SJSA1 (cell line): ENCODE data around the gene IARS1. TPM values are rescaled to one million over a fixed set of nuclear protein-coding genes. Genes with fewer than 3 reads are reported as not detected.
A peak's percentile ranks its signal among the peaks of the same experiment; 100 is the strongest.

Experiments used
- DNase-seq, 2 experiments: peaks; one replicate each; pipeline ENCODE4 v3.0.0-alpha.2; 2015 to 2020; ENCODE audit warnings: low spot score in 2 of 2, low read depth in 1 of 2
- H3K27ac ChIP-seq: fragments of 250-450 bp; sonication (Bioruptor Pico); 2 replicates; pipeline ENCODE4 v1.5.1; 2020; ENCODE audit warnings: mild to moderate bottlenecking, moderate library complexity
- H3K27me3 ChIP-seq: fragments of 250-450 bp; sonication (Bioruptor Pico); replicated peaks from 2 replicates; pipeline ENCODE4 v1.5.1; 2020; ENCODE audit warnings: mild to moderate bottlenecking, moderate library complexity
- H3K36me3 ChIP-seq: fragments of 250-450 bp; sonication (Bioruptor Pico); 2 replicates; pipeline ENCODE4 v1.5.1; 2020; ENCODE audit warnings: mild to moderate bottlenecking
- H3K4me1 ChIP-seq: fragments of 250-450 bp; sonication (Bioruptor Pico); replicated peaks from 2 replicates; pipeline ENCODE4 v1.6.1; 2021; ENCODE audit warnings: mild to moderate bottlenecking
- H3K4me3 ChIP-seq: fragments of 250-450 bp; sonication (Bioruptor Pico); 2 replicates; pipeline ENCODE4 v1.5.1; 2020; ENCODE audit warnings: mild to moderate bottlenecking
- H3K9me3 ChIP-seq: fragments of 250-450 bp; sonication (Bioruptor Pico); replicated peaks from 2 replicates; pipeline ENCODE4 v1.5.1; 2020; ENCODE audit warnings: mild to moderate bottlenecking
- total RNA-seq: library from RNA; depleted of rRNA; stranded (reverse); fragments of >200 nt; shearing (Covaris generic); gene quantifications from 2 replicates; pipeline ENCODE4 v1.2.3, GENCODE V29; 2014; rRNA removed

Gene IARS1
- total RNA-seq, 1 experiment from 2014 or later = 186 TPM

GRCh38 chr9:92247296-92247695 lies 46.2 kb downstream of the IARS1 start:
- Histone ChIP-seq H3K27ac (peak overlapping the region; percentile 87), H3K4me1 (peaks cover 40% of the 10 kb centered on the region), H3K36me3 (peaks cover 85% of the 10 kb centered on the region)

GRCh38 chr9:92245005-92245797 lies 48.3 kb downstream of the IARS1 start:
- Histone ChIP-seq H3K4me3 (no peak overlapping the region), H3K4me1 (peaks cover 40% of the 10 kb centered on the region), H3K36me3 (peaks cover 85% of the 10 kb centered on the region), H3K27ac (peak overlapping the region; percentile 87), H3K27me3 (no peaks in the 10 kb centered on the region), H3K9me3 (no peaks in the 10 kb centered on the region)
- peak; percentile 50 to 83 for DNase-seq

More at GRCh38 chr9:92247296-92247695, 46.2 kb downstream of the IARS1 start:
- Histone ChIP-seq H3K27me3 (no peaks in the 10 kb centered on the region), H3K4me3 (no peak overlapping the region), H3K9me3 (no peaks in the 10 kb centered on the region)
- no peak for DNase-seq

Other genes with a start within 250 kb of the IARS1 start
- gene SPTLC1, start 178.3 kb downstream of the IARS1 start, total RNA-seq = 115 and 118 TPM in 2 replicates
- 16.3 and 25.1 TPM in 2 replicates for gene NOL8, start 31.7 kb upstream of the IARS1 start, total RNA-seq
- 9.6 and 11.0 TPM in 2 replicates for gene CENPP, start 32.3 kb upstream of the IARS1 start, total RNA-seq
- gene OGN, start 110.9 kb upstream of the IARS1 start, total RNA-seq = not detected in 2 replicates
- gene OMD, start 130.8 kb upstream of the IARS1 start, total RNA-seq = 0.37 and 0.81 TPM in 2 replicates
- not detected in 2 replicates for gene ASPN, start 188.8 kb upstream of the IARS1 start, total RNA-seq
- gene ECM2, start 242.3 kb upstream of the IARS1 start, total RNA-seq = 2.2 and 4.9 TPM in 2 replicates